ENCODE results near the gene HRCT1. TPM values are rescaled to one million over a fixed set of nuclear protein-coding genes. Genes with fewer than 3 reads are reported as not detected.

The HRCT1 gene
- total and polyA plus RNA-seq, 2 experiments from 2014 or later: not detected

GRCh38 chr9:35870351-35870923 lies 35.6 kb upstream of the HRCT1 start, which contains the start of gene OR13J1:
Gene OR13J1 (minus strand): TSS chr9:35870401. CDS start chr9:35870401, 0 bp downstream.
- no peak within 1 kb of the TSS for H3K4me3 ChIP-seq
- H3K9me3 Mint-ChIP-seq: 0 out of 3 replicates have a peak, but pooled peaks cover under 1% of the 10 kb centered on the region
- no peak within 1 kb of the TSS for H3K4me3 Mint-ChIP-seq
- no peaks in the 10 kb centered on the region for H4K20me1 ChIP-seq (replicated peaks; ENCODE audit: insufficient read depth)
- no peak within 1 kb of the TSS for H3K27ac Mint-ChIP-seq
- H3K9me2 ChIP-seq (ENCODE audit: insufficient read depth): peaks cover 5% of the 10 kb centered on the region; the same call in 1 of the 2 replicates
- peaks cover 7% of the 10 kb centered on the region; the same call in 1 of the 2 replicates for H3K4me1 ChIP-seq (ENCODE audit: insufficient read depth)
- peaks cover 3% of the 10 kb centered on the region; the same call in 1 of the 3 replicates for H3K36me3 Mint-ChIP-seq (ENCODE audit: low read depth)
- peaks cover 16% of the 10 kb centered on the region for H3K4me1 Mint-ChIP-seq
- ATAC-seq (no peak), DNase-seq (ENCODE audit: low spot score) (no peak)
- no peak for TF ChIP-seq ZNF114 (CRISPR knock-in tag; IDR thresholded peaks at IDR 0.05)
- TF ChIP-seq CTCF (conservative IDR thresholded peaks at IDR 0.05; ENCODE audit: low read depth in 2 of 2): no peak
- no peak for TF ChIP-seq REST (IDR thresholded peaks at IDR 0.05; ENCODE audit: unreplicated experiment)
- TF ChIP-seq EZH2 (IDR thresholded peaks at IDR 0.05; ENCODE audit: low read depth, unreplicated experiment): no peak
- no peak for TF ChIP-seq CREB1 (CRISPR knock-in tag; IDR thresholded peaks at IDR 0.05; ENCODE audit: low read depth)
- H3F3A ChIP-seq (replicated peaks; ENCODE audit: low read depth): no peaks in the 10 kb centered on the region
- no peaks in the 10 kb centered on the region for H3K27me3 ChIP-seq (ENCODE audit: insufficient read depth)
- no peak within 1 kb of the TSS for H3K4me2 ChIP-seq
- H3K79me2 ChIP-seq (replicated peaks; ENCODE audit: insufficient read depth): no peaks in the 10 kb centered on the region
- no peak within 1 kb of the TSS for H3K27ac ChIP-seq (ENCODE audit: low read depth)
- no peak within 1 kb of the TSS for H2AFZ ChIP-seq
- H3K27me3 Mint-ChIP-seq (ENCODE audit: insufficient read depth, low read depth, poor library complexity): peaks cover 12% of the 10 kb centered on the region
- no peaks in the 10 kb centered on the region for H3K36me3 ChIP-seq (ENCODE audit: insufficient read depth)

GRCh38 chr9:35871545-35871944 lies 34.5 kb upstream of the HRCT1 start:
- no peaks in the 10 kb centered on the region for H3F3A ChIP-seq (replicated peaks; ENCODE audit: low read depth)
- no peak overlapping the region for H3K27ac Mint-ChIP-seq
- ATAC-seq (no peak), DNase-seq (ENCODE audit: low spot score) (no peak)
- H3K4me2 ChIP-seq: no peak overlapping the region
- peaks cover 5% of the 10 kb centered on the region for H3K9me2 ChIP-seq (ENCODE audit: insufficient read depth)
- H3K27me3 Mint-ChIP-seq (ENCODE audit: insufficient read depth, low read depth, poor library complexity): peaks cover 12% of the 10 kb centered on the region
- H3K36me3 Mint-ChIP-seq (ENCODE audit: low read depth): peaks cover 7% of the 10 kb centered on the region; the same call in 1 of the 3 replicates
- H3K27me3 ChIP-seq (ENCODE audit: insufficient read depth): no peaks in the 10 kb centered on the region
- H3K9me3 Mint-ChIP-seq: peaks cover 11% of the 10 kb centered on the region
- H3K4me3 Mint-ChIP-seq: no peak overlapping the region
- H4K20me1 ChIP-seq (replicated peaks; ENCODE audit: insufficient read depth): no peaks in the 10 kb centered on the region
- no peaks in the 10 kb centered on the region for H3K79me2 ChIP-seq (replicated peaks; ENCODE audit: insufficient read depth)
- no peak overlapping the region for H3K4me3 ChIP-seq
- H3K27ac ChIP-seq (ENCODE audit: low read depth): no peak overlapping the region
- H3K4me1 ChIP-seq (ENCODE audit: insufficient read depth): peaks cover 7% of the 10 kb centered on the region; the same call in 1 of the 2 replicates
- no peaks in the 10 kb centered on the region for H3K36me3 ChIP-seq (ENCODE audit: insufficient read depth)
- H3K4me1 Mint-ChIP-seq: peaks cover 16% of the 10 kb centered on the region
- H2AFZ ChIP-seq: no peak overlapping the region
- no peak for TF ChIP-seq ZNF331 (CRISPR knock-in tag; IDR thresholded peaks at IDR 0.05; ENCODE audit: low read depth)
- no peak for TF ChIP-seq POLR2AphosphoS5 (IDR thresholded peaks at IDR 0.05; ENCODE audit: low read depth)
- no peak for TF ChIP-seq NANOG (IDR thresholded peaks at IDR 0.05; ENCODE audit: borderline replicate concordance)
- TF ChIP-seq REST (IDR thresholded peaks at IDR 0.05; ENCODE audit: unreplicated experiment): no peak
- TF ChIP-seq EZH2phosphoT487 (IDR thresholded peaks at IDR 0.05; ENCODE audit: unreplicated experiment): no peak
- TF ChIP-seq CREB1 (CRISPR knock-in tag; IDR thresholded peaks at IDR 0.05; ENCODE audit: low read depth): no peak
- TF ChIP-seq JUNB (IDR thresholded peaks at IDR 0.05; ENCODE audit: unreplicated experiment): no peak
